BLaER1 treated with 17β-estradiol and CSF1 and Interleukin-3, amounts not matched to agents 10 nM and 100 nM (cell line): ENCODE data around the gene MBOAT7.
A peak's percentile ranks its signal among the peaks of the same experiment; 100 is the strongest.
"Not testable (repeated sequence)": the region's sequence is repeated elsewhere in the genome, so short reads cannot be mapped to it uniquely, and the experiment has no call there.

Experiments
- H3K27ac ChIP-seq, 11 experiments: shearing (Covaris generic); formaldehyde crosslinking; 2 replicates each; pipeline ENCODE4 v1.8.1; 2022
- H3K27me3 ChIP-seq, 11 experiments: shearing (Covaris generic); formaldehyde crosslinking; 2 replicates each; pipeline ENCODE4 v1.8.1; 2022
- H3K36me3 ChIP-seq, 11 experiments: shearing (Covaris generic); formaldehyde crosslinking; 2 replicates each; pipeline ENCODE4 v1.8.1; 2022
- H3K4me1 ChIP-seq, 10 experiments: shearing (Covaris generic); formaldehyde crosslinking; 2 replicates each; pipeline ENCODE4 v1.8.1; 2022
- H3K4me2 ChIP-seq, 11 experiments: shearing (Covaris generic); formaldehyde crosslinking; 2 replicates each; pipeline ENCODE4 v1.8.1; 2022
- H3K4me3 ChIP-seq, 10 experiments: shearing (Covaris generic); formaldehyde crosslinking; 2 replicates each; pipeline ENCODE4 v1.8.1; 2022
- H3K9ac ChIP-seq, 11 experiments: shearing (Covaris generic); formaldehyde crosslinking; 2 replicates each; pipeline ENCODE4 v1.8.1; 2022
- H3K9me3 ChIP-seq, 11 experiments: shearing (Covaris generic); formaldehyde crosslinking; replicated peaks in 1 of 11; 2 replicates each; pipeline ENCODE4 v1.8.1; 2022
- H4K20me1 ChIP-seq, 11 experiments: shearing (Covaris generic); formaldehyde crosslinking; 2 replicates each; pipeline ENCODE4 v1.8.1; 2022
- Cebpa-rat ChIP-seq, 11 experiments: shearing (Covaris generic); IDR thresholded peaks; 2 replicates each; pipeline ENCODE4 v1.8.1; 2022

MBOAT7 gene

DNA sequence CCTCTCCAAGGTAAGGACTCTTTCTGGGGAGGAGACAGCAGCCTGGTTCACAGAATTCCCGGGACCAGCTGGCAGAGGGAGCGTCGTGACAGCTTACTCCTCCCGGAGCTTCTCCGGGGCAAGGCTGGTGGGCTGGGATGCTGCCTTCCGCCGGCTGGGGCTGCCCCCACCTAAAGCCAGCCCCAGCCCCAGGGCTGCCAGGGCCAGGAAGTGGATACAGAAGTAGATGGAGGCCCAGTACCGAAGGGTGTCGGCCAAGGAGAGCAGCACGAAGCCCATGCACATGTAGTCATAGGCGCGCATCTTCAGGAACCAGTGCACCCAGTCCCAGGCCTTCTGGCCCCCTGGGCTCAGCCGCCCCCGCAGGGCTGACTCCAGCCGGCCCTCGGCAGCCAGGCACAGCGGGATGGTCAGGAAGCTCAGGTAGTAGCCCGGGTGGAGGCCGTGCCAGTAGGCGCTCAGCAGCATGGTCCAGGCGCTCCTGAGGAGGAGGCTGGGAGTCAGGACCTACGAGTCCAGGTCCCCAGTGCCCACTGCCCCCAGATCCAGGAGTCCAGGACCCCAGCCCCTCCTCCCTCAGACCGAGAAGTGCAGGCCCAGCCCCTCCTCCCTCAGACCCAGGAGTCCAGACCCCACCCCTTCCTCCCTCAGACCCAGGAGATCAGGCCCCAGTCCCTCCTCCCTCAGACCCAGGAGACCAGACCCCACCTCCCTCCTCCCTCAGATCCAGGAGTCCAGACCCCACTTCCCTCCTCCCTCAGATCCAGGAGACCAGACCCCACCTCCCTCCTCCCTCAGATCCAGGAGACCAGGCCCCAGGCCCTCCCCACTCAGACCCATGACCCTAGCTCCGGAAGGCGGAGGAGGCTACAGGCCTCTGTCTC lies 15.2 kb downstream of the MBOAT7 start:
- Histone ChIP-seq H3K27ac (peak overlapping the region in 2 of 11 experiments; percentile 7 to 28; a peak in 1 of 22 replicates), H3K9ac (peak overlapping the region in 7 of 11 experiments; percentile 26 to 58 (median 35); a peak in 7 of 22 replicates)
- TF ChIP-seq Cebpa-rat (IDR thresholded peaks at IDR 0.05) = no peak

DNA sequence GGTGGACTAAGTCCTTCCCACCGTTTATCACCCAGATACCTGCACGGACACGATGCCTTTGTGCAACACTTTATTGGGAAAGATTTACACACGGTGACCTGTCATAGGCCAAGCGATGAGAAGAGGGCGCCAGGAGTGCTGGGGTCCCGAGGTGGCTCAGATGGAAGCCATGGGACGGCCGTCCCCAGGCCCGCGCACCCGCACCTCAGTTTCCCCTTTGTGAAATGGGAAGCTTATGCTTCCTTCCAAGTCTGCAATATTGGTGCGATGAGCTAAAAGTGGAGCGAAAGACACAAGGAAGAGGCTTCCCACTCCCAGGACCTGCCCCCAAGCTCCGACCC lies 16.1 kb downstream of the MBOAT7 start:
- TF ChIP-seq Cebpa-rat (IDR thresholded peaks at IDR 0.05) = no peak
- Histone ChIP-seq H3K4me2 (peak overlapping the region; percentile 51 to 80 (median 67)), H3K36me3 (peaks cover 26 to 45% (median 32%) of the 10 kb centered on the region in 11 experiments), H3K9ac (peak overlapping the region in 4 of 11 experiments; percentile 6 to 57 (median 31); a peak in 1 of 22 replicates), H3K4me1 (peaks cover 40 to 55% (median 47%) of the 10 kb centered on the region in 10 experiments), H3K9me3 (no peaks in the 10 kb centered on the region), H3K4me3 (no peak overlapping the region), H3K27me3 (no peaks in the 10 kb centered on the region), H4K20me1 (peaks cover 0 to 57% (median 11%) of the 10 kb centered on the region in 11 experiments; a peak in 11 of 22 replicates), H3K27ac (no peak overlapping the region)

More for the DNA sequence above, 15.2 kb downstream of the MBOAT7 start:
- peak overlapping the region; percentile 51 to 80 (median 67) for H3K4me2 ChIP-seq
- H3K36me3 ChIP-seq = peaks cover 26 to 53% (median 41%) of the 10 kb centered on the region in 11 experiments
- H3K4me3 ChIP-seq = no peak overlapping the region
- no peaks in the 10 kb centered on the region for H3K9me3 ChIP-seq
- peaks cover 44 to 60% (median 54%) of the 10 kb centered on the region in 10 experiments for H3K4me1 ChIP-seq
- H3K27me3 ChIP-seq = no peaks in the 10 kb centered on the region
- H4K20me1 ChIP-seq = peaks cover 0 to 66% (median 18%) of the 10 kb centered on the region in 11 experiments; a peak in 18 of 22 replicates

DNA sequence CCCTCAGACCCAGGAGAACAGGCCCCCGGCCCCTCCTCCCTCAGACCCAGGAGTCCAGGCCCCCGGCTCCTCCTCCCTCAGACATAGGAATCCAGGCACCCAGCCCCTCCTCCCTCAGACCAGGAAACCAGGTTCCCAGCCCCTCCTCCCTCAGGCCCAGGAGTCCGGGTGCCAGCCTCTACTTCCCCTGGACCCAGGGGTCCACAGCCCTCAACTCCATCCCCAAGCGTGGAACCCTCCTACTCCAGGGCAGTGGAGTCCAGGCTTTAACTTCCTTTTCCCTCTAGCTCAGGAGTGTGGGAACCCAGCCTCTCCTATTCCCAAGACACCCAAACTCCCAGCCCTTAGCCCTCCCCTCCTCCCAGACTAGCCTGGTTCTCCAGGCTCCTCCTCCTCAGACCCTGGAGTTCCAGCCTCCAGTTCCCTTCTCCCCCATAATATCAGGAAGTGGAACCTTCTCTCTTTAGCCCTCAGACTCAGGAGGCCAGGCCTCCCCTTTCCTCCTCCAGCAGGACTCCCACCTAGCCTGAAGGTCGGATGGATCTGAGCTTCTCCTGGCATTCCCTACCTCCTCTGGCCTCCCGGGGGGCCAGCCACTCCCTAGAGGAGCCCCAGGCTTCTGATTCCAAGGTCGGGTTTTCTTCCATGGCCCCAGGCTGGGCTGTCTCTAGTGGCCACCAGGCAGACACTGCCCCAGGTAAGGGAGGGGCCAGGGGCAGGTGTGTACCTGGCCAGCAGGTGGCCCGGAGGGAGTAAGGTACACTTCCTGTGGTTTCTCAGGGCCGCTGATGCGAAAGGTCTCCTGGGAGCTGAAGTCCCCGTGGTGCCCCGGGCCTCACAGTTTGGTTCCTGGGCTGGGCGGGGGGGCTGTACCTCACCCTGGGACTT lies 16.7 kb downstream of the MBOAT7 start, which contains the start of gene TMC4:
Gene TMC4 (minus strand): TSS at position 690 of the 888 bp plus-strand sequence. CDS start 43 bp downstream, at position 647.
- Histone ChIP-seq H3K27me3 (no peaks in the 10 kb centered on the region), H3K36me3 (peaks cover 22 to 39% (median 27%) of the 10 kb centered on the region in 11 experiments), H3K9me3 (no peaks in the 10 kb centered on the region), H3K9ac (peak within 1 kb of the TSS in 7 of 11 experiments; percentile 25 to 58 (median 31); a peak in 6 of 22 replicates), H4K20me1 (peaks cover 0 to 51% (median 11%) of the 10 kb centered on the region in 11 experiments; a peak in 11 of 22 replicates), H3K4me2 (peak within 1 kb of the TSS; percentile 51 to 80 (median 67)), H3K4me3 (no peak within 1 kb of the TSS), H3K27ac (peak within 1 kb of the TSS in 4 of 11 experiments; percentile 7 to 28 (median 24); a peak in 1 of 22 replicates), H3K4me1 (peaks cover 40 to 57% (median 50%) of the 10 kb centered on the region in 10 experiments)
- TF ChIP-seq Cebpa-rat (IDR thresholded peaks at IDR 0.05) = no peak

DNA sequence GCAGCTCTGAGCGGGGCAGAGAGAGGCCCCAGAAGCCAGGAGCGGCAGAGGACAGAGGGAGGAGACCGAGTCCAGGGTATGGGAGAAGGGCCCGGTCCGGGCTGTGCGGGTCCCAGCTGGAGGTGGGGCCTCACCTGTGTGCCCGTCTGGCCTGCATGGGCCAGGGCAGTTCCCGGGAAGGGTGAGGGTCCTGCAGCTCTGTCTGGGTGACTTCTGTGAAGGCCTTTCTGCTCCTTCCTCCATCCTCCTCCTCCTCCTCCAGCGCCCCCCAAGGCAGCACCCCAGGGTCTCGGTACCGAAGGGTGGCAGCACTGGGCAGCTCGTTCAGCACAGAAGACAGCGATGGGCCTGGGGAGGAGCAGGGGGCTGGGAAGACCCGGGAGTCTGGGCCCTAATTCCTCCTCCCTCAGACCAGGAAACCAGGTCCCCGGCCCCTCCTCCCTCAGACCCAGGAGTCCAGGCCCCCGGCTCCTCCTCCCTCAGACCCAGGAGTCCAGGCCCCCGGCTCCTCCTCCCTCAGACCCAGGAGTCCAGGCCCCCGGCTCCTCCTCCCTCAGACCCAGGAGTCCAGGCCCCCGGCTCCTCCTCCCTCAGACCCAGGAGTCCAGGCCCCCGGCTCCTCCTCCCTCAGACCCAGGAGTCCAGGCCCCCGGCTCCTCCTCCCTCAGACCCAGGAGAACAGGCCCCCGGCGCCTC lies 17.5 kb downstream of the MBOAT7 start:
- H3K9me3 ChIP-seq, H3K4me3 ChIP-seq, H3K4me2 ChIP-seq, H3K27me3 ChIP-seq, H3K27ac ChIP-seq: not testable (repeated sequence)
- Histone ChIP-seq H3K9ac (peak overlapping the region in 2 of 11 experiments; percentile 13 to 29; a peak in 2 of 22 replicates), H3K36me3 (peaks cover 15 to 30% (median 18%) of the 10 kb centered on the region in 11 experiments), H4K20me1 (peaks cover 0 to 46% (median 11%) of the 10 kb centered on the region in 11 experiments; a peak in 11 of 22 replicates), H3K4me1 (peaks cover 40 to 57% (median 50%) of the 10 kb centered on the region in 10 experiments)

DNA sequence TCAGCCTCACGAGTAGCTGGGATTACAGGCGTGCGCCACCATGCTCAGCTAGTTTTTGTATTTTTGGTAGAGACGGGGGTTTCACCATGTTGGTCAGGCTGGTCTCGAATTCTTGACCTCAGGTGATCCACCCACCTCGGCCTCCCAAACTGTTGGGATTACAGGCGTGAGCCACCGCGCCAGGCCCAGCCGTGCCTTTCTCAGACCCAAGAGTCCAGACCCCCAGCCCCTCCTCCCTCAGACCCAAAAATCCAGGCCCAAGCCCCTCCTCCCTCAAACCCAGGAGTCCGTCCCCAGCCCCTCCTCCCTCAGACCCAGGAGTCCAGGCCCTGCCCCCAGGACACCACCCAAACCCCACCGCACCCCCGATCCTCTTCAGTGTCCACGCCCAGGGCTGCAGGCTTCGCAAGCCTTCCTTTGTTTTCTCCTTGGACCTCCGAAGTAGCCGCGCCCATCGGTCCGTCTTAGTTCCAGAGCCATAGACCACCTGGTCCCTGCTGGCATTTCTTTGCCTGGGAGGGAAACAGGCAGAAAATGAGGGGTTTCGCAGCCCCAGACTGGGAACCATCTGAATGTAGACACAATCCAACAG lies 20.1 kb downstream of the MBOAT7 start:
- Histone ChIP-seq H3K9ac (no peak overlapping the region), H3K36me3 (peaks cover 0 to 4% (median 0%) of the 10 kb centered on the region in 11 experiments; a peak in 1 of 22 replicates), H3K4me2 (no peak overlapping the region), H3K9me3 (peaks cover 0 to 10% (median 0%) of the 10 kb centered on the region in 11 experiments; a peak in 4 of 22 replicates), H3K4me3 (no peak overlapping the region), H3K27ac (no peak overlapping the region), H3K27me3 (no peaks in the 10 kb centered on the region), H4K20me1 (peaks cover 0 to 19% (median 9%) of the 10 kb centered on the region in 11 experiments; a peak in 10 of 22 replicates), H3K4me1 (peaks cover 28 to 38% (median 35%) of the 10 kb centered on the region in 10 experiments)
- no peak for TF ChIP-seq Cebpa-rat (IDR thresholded peaks at IDR 0.05)

DNA sequence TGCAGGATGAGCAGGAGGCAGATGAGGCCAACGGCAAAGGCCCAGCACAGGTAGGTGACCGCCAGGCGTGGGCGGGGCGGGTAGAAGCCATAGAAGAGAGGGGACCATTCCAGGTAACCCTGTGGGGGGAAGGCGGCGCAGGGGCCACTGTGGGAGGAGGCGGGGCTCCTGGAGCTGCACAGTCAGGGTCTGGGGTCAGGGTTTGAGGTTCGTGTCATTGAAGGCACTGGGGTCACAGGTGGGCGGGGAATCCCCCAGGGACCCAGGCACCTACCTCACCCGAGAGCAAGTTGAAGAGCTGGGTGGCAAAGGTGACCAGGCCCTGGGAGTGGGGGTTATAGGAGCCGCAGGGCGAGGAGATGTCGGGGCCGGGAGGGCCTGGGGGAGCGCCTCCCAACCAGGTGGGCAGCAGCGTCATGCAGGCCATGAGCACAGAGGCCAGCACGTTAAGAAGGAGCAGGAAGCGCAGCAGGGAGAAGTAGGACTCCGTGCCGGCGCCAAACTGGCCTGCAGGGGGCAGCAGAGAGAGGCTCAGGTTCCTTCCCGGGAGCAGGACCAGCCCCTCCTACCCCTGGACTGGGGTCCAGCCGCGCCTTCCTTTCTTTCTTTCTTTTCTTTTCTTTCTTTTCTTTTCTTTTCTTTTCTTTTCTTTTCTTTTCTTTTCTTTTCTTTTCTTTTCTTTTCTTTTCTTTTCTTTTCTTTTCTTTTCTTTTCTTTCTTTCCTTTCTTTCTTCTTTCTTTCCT lies 21.0 kb downstream of the MBOAT7 start:
- H3K4me1 ChIP-seq = peaks cover 23 to 38% (median 35%) of the 10 kb centered on the region in 10 experiments
- peaks cover 0 to 10% (median 0%) of the 10 kb centered on the region in 11 experiments; a peak in 4 of 22 replicates for H3K9me3 ChIP-seq
- H3K9ac ChIP-seq = peak overlapping the region in 3 of 11 experiments; percentile 13 to 50 (median 31); a peak in 2 of 22 replicates
- no peak overlapping the region for H3K4me3 ChIP-seq
- peak overlapping the region in 5 of 11 experiments; percentile 3 to 43 (median 30); a peak in 3 of 22 replicates for H3K27ac ChIP-seq
- no peaks in the 10 kb centered on the region for H3K27me3 ChIP-seq
- H4K20me1 ChIP-seq = peaks cover 0 to 10% (median under 1%) of the 10 kb centered on the region in 11 experiments; a peak in 6 of 22 replicates
- TF ChIP-seq Cebpa-rat (IDR thresholded peaks at IDR 0.05) = no peak
- peak overlapping the region; percentile 42 to 73 (median 66); a peak in 21 of 22 replicates for H3K4me2 ChIP-seq
- H3K36me3 ChIP-seq = no peaks in the 10 kb centered on the region

DNA sequence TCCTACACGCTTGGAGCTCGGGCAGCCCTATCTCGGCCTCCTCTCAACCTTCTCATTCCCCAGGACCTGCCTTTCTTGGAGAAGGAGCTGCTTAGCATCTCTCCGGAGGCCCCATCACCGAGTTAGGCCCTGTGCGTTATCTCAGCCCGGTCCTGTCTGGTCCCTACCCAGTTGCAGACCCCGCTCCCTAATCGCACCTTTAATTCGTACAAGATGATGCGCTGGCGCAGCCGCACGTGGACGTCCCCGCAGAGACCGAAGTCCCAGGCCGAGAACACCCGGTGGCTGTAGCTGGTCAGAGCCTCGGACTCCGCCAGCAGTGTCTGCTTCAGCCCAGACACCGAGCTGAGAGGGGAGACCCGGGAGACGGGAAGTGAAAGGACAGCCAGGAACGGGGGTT lies 24.2 kb downstream of the MBOAT7 start:
- no peaks in the 10 kb centered on the region for H3K36me3 ChIP-seq
- no peak overlapping the region for H3K27ac ChIP-seq
- peaks cover 40 to 56% (median 52%) of the 10 kb centered on the region in 10 experiments for H3K4me1 ChIP-seq
- H4K20me1 ChIP-seq = peaks cover 0 to 5% (median 0%) of the 10 kb centered on the region in 11 experiments; a peak in 2 of 22 replicates
- peaks cover 0 to 10% (median 0%) of the 10 kb centered on the region in 11 experiments; a peak in 4 of 22 replicates for H3K9me3 ChIP-seq
- no peaks in the 10 kb centered on the region for H3K27me3 ChIP-seq
- TF ChIP-seq Cebpa-rat (IDR thresholded peaks at IDR 0.05) = no peak
- no peak overlapping the region for H3K9ac ChIP-seq
- H3K4me2 ChIP-seq = peak overlapping the region in 1 of 11 experiments; percentile 98; a peak in 1 of 22 replicates
- no peak overlapping the region for H3K4me3 ChIP-seq
